ENCODE measurements around the gene DHTKD1. TPM values are rescaled to one million over a fixed set of nuclear protein-coding genes. Genes with fewer than 3 reads are reported as not detected.

DHTKD1 gene
- total RNA-seq, 2 donors from 2014 or later = 18.4 to 23.6 TPM

- H3K36me3 ChIP-seq = no peaks in the 10 kb centered on the region
- H3K9me3 ChIP-seq = no peaks in the 10 kb centered on the region
- no peaks in the 10 kb centered on the region for H3K27me3 ChIP-seq
- TF ChIP-seq CTCF (IDR thresholded peaks at IDR 0.05) = no peak
- peaks cover 0 to 5% of the 10 kb centered on the region in 2 donors for H3K4me1 ChIP-seq
- H3K27ac ChIP-seq = no peak overlapping the region
- no peak overlapping the region for H3K4me3 ChIP-seq
- no peak for DNase-seq (ENCODE audit: low spot score)
Measured at GRCh38 chr10:12073526-12073925, 4.8 kb downstream of the DHTKD1 start.

GRCh38 chr10:12077580-12078180 is 8.9 kb downstream of the DHTKD1 start:
- Histone ChIP-seq H3K27ac (no peak overlapping the region), H3K9me3 (no peaks in the 10 kb centered on the region), H3K36me3 (no peaks in the 10 kb centered on the region), H3K4me3 (no peak overlapping the region), H3K27me3 (no peaks in the 10 kb centered on the region), H3K4me1 (no peaks in the 10 kb centered on the region)
- no peak for TF ChIP-seq CTCF (IDR thresholded peaks at IDR 0.05)
- no peak for DNase-seq (ENCODE audit: low spot score)

GRCh38 chr10:12081470-12081869 is 12.7 kb downstream of the DHTKD1 start:
- Histone ChIP-seq H3K9me3 (no peaks in the 10 kb centered on the region), H3K4me1 (no peaks in the 10 kb centered on the region), H3K27ac (no peak overlapping the region), H3K27me3 (no peaks in the 10 kb centered on the region), H3K4me3 (no peak overlapping the region), H3K36me3 (peaks cover 15% of the 10 kb centered on the region)
- no peak for DNase-seq (ENCODE audit: low spot score)
- no peak for TF ChIP-seq CTCF (IDR thresholded peaks at IDR 0.05)

GRCh38 chr10:12081879-12082557 is 13.3 kb downstream of the DHTKD1 start:
- no peaks in the 10 kb centered on the region for H3K4me1 ChIP-seq
- no peak for TF ChIP-seq CTCF (IDR thresholded peaks at IDR 0.05)
- H3K27ac ChIP-seq = no peak overlapping the region
- H3K9me3 ChIP-seq = no peaks in the 10 kb centered on the region
- H3K36me3 ChIP-seq = peaks cover 19% of the 10 kb centered on the region
- DNase-seq (ENCODE audit: low spot score) = no peak
- H3K27me3 ChIP-seq = no peaks in the 10 kb centered on the region
- H3K4me3 ChIP-seq = no peak overlapping the region

GRCh38 chr10:12088919-12089318 is 20.2 kb downstream of the DHTKD1 start:
- H3K4me3 ChIP-seq = no peak overlapping the region
- peaks cover 55% of the 10 kb centered on the region for H3K36me3 ChIP-seq
- no peak overlapping the region for H3K27ac ChIP-seq
- no peaks in the 10 kb centered on the region for H3K27me3 ChIP-seq
- H3K4me1 ChIP-seq = no peaks in the 10 kb centered on the region
- no peak for DNase-seq (ENCODE audit: low spot score)
- TF ChIP-seq CTCF (IDR thresholded peaks at IDR 0.05) = no peak
- H3K9me3 ChIP-seq = no peaks in the 10 kb centered on the region

Data from right atrium auricular region (tissue), 2 donors.